ENCODE results near the gene ASB2.
A peak's percentile ranks its signal among the peaks of the same experiment; 100 is the strongest.

The ASB2 gene

GRCh38 chr14:93898081-93898611, 78.2 kb downstream of the ASB2 start:
- DNase-seq: no peak

- no peak for DNase-seq
Observed at GRCh38 chr14:93897476-93897845, 78.9 kb downstream of the ASB2 start.

- DNase-seq: peak; percentile 20
Observed at GRCh38 chr14:93895023-93895604, 81.3 kb downstream of the ASB2 start.

GRCh38 chr14:93893661-93894261, 82.6 kb downstream of the ASB2 start:
- DNase-seq: no peak

- DNase-seq: peak; percentile 86
Observed at GRCh38 chr14:93892923-93893558, 83.3 kb downstream of the ASB2 start.

GRCh38 chr14:93892505-93892839, 83.9 kb downstream of the ASB2 start:
- DNase-seq: no peak

- no peak for DNase-seq
Observed at GRCh38 chr14:93891756-93892504, 84.4 kb downstream of the ASB2 start.

GRCh38 chr14:93889739-93890483, 86.5 kb downstream of the ASB2 start:
- DNase-seq: no peak

GRCh38 chr14:93888995-93889394, 87.4 kb downstream of the ASB2 start:
- DNase-seq: no peak

GRCh38 chr14:93884950-93885349, 91.4 kb downstream of the ASB2 start:
- DNase-seq: no peak

Measured in NCI-H1694 (cell line).